GM12872 (cell line): ENCODE results near the gene SPATA6L.
A peak's percentile ranks its signal among the peaks of the same experiment; 100 is the strongest.

ENCODE experiments used
- TF ChIP-seq, protein P1 (sequence below): IDR thresholded peaks from 3 replicates; pipeline ENCODE4 v1.5.1; 2011; ENCODE audit warnings: low read depth, mild to moderate bottlenecking, low read length, moderate library complexity; ENCODE audit not compliant: insufficient read depth

SPATA6L gene

DNA sequence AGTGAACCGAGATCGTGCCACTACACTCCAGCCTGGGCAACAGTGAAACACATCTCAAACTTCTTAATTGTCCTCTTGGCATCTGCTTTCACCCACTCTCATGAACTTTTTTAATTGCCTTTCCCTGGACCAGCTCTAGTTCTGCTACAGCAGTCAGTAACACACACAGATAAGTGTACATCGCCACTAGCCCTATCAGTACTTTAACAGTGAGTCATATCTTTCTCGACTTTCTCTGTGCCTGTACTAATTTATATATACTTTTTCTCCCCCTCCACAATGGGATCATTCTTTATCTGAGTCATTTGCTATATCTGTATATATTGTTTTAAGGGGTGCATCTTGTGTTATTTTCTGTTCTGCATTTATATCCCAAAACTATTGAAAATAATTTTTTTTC is 19.8 kb upstream of the SPATA6L start:
- TF ChIP-seq, protein P1, sequence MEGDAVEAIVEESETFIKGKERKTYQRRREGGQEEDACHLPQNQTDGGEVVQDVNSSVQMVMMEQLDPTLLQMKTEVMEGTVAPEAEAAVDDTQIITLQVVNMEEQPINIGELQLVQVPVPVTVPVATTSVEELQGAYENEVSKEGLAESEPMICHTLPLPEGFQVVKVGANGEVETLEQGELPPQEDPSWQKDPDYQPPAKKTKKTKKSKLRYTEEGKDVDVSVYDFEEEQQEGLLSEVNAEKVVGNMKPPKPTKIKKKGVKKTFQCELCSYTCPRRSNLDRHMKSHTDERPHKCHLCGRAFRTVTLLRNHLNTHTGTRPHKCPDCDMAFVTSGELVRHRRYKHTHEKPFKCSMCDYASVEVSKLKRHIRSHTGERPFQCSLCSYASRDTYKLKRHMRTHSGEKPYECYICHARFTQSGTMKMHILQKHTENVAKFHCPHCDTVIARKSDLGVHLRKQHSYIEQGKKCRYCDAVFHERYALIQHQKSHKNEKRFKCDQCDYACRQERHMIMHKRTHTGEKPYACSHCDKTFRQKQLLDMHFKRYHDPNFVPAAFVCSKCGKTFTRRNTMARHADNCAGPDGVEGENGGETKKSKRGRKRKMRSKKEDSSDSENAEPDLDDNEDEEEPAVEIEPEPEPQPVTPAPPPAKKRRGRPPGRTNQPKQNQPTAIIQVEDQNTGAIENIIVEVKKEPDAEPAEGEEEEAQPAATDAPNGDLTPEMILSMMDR = no peak

GRCh38 chr9:4684820-4685219 is 18.5 kb upstream of the SPATA6L start:
- TF ChIP-seq, protein P1 = no peak

DNA sequence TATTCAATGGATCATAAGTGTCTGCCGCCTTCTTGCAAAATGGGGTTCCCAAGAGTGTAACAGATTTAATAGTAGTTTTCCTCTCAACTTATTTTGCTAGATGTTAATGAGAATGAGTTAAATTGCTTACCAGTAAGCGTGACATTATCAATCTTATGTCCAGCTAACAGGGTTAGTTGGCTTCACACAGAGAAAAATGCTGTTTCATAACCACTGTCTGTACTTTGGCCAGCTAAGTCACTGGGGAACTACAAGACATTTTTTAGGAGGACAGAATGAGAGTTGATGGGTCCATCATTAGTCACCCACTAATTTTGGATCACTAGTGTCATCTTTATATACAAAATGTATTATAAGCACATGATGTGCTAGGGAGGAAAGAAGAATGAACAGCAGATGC is 14.5 kb upstream of the SPATA6L start:
- TF ChIP-seq, protein P1 = no peak

DNA sequence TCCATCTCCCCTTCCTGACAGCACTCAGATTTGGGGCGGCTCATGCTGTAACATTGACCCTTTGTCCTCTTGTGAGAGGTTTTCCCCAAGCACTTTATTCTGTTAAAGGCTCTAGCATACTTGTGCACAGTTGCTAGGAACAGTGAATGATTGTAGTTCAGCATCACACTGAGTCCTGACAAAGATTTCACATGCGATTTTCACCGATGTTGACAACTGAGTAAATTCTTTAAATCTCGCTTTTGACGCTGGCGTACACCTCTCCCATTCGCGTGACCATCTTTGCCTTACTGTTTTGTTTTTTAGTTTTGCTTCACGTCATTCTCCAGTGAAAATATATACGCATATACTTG is 13.9 kb upstream of the SPATA6L start:
- TF ChIP-seq, protein P1 = no peak

DNA sequence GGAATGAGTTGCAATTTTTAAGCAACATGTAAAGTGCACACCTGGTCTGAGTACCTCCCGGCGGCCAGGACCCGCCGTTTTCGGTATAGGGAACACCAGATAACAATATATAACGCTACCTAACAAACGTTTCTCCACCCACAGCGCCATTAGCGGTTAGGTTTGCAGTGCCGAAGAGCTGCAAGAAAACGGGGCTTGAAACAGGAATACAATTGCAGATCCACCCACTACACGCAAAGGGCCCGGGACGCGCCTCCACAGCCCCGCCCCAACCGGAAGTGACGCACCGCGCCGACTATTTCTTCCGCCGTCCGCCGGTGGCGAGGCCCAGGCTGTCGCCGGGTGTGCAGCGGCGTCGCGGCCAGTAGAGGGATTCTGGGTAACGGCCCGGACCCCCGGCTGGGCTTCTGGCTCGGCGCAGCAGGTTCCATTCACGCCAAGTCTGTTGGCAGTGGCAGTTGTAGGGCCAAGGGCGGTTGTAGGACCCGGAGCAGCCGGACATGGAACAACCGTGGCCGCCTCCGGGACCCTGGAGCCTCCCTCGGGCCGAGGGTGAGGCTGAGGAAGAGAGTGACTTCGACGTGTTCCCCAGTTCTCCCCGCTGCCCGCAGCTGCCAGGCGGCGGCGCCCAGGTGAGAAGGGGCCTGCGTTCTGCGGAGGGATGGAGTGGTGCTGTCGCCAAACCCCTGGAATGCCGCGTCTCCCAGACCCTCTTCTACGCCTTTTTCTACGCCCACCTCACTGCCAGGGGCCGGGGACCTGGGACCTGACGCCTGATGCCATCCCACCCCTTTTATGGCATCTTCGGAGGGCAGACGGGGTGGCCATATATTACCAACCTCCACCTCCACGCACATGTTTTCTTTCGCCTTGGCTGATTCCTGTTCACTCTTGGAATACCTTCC is 13.2 kb upstream of the SPATA6L start, which contains the start of gene CDC37L1:
Gene CDC37L1 (plus strand): TSS at position 302 of the 905 bp plus-strand sequence. CDS start 199 bp downstream, at position 501.
- TF ChIP-seq, protein P1 = peak; percentile 66

GRCh38 chr9:4678679-4679267 is 12.5 kb upstream of the SPATA6L start:
- TF ChIP-seq, protein P1 = no peak

DNA sequence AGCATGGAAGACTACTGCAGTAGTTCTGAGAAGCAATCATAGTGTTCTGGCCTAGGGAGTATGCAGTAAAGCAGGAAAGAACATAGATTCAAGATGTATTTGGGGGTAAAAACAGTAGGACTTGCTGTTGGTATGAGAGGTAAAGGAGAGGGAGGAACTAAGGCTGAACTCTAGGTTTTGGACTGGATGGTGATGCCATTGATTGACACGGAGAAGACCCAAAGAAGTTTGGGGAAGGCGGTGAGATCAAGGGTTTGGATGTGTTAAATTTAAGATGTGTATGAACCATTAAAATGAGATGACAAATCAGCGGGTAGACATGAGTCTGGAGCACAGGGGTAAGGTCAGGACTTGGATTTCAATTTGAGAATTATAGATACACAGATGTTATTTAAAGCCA is 11.1 kb upstream of the SPATA6L start:
- TF ChIP-seq, protein P1 = no peak
